Activated CD8-positive, alpha-beta memory T cell treated with anti-CD3 and anti-CD28 coated beads, Interleukin-2, amount 10 ng/mL, durations not matched to agents 7 days and 5 days (primary cell): ENCODE measurements around the gene SYT8. TPM values are rescaled to one million over a fixed set of nuclear protein-coding genes. Genes with fewer than 3 reads are reported as not detected.

ENCODE experiments used
- ATAC-seq: fragments of 150-1000 bp; cut with Tn5 transposase; one replicate; pipeline ENCODE4 v1.10.0; 2021; ENCODE audit warnings: moderate library complexity
- CTCF ChIA-PET: fragments of 350-600 bp; sonication (Branson Sonifier 250); formaldehyde crosslinking; loops from one replicate; lab custom pipeline; 2021; ENCODE audit warnings: antibody characterized with exemption; lab: Charles Lee
- DNase-seq: peaks from one replicate; pipeline ENCODE4 v3.0.0-alpha.2; 2020
- H3K27ac Mint-ChIP-seq: one replicate; pipeline ENCODE4 v1.8.0; 2021; ENCODE audit warnings: mild to moderate bottlenecking, mixed read lengths
- H3K27me3 Mint-ChIP-seq: one replicate; pipeline ENCODE4 v1.8.0; 2021; ENCODE audit warnings: mixed read lengths
- H3K36me3 Mint-ChIP-seq: one replicate; pipeline ENCODE4 v1.8.0; 2021; ENCODE audit warnings: mild to moderate bottlenecking, mixed read lengths
- H3K4me1 Mint-ChIP-seq: one replicate; pipeline ENCODE4 v1.8.0; 2021; ENCODE audit warnings: mixed read lengths
- H3K4me3 Mint-ChIP-seq: one replicate; pipeline ENCODE4 v1.8.0; 2021; ENCODE audit warnings: mild to moderate bottlenecking, moderate library complexity, mixed read lengths
- H3K9me3 Mint-ChIP-seq: one replicate; pipeline ENCODE4 v1.8.0; 2022; ENCODE audit warnings: low read depth, mixed read lengths
- total RNA-seq, 2 experiments: library from RNA; stranded (reverse); gene quantifications; one replicate each; pipeline ENCODE4 v1.2.3, GENCODE V29; 2021

SYT8 gene
- total RNA-seq, 2 experiments from 2014 or later: not detected

DNA sequence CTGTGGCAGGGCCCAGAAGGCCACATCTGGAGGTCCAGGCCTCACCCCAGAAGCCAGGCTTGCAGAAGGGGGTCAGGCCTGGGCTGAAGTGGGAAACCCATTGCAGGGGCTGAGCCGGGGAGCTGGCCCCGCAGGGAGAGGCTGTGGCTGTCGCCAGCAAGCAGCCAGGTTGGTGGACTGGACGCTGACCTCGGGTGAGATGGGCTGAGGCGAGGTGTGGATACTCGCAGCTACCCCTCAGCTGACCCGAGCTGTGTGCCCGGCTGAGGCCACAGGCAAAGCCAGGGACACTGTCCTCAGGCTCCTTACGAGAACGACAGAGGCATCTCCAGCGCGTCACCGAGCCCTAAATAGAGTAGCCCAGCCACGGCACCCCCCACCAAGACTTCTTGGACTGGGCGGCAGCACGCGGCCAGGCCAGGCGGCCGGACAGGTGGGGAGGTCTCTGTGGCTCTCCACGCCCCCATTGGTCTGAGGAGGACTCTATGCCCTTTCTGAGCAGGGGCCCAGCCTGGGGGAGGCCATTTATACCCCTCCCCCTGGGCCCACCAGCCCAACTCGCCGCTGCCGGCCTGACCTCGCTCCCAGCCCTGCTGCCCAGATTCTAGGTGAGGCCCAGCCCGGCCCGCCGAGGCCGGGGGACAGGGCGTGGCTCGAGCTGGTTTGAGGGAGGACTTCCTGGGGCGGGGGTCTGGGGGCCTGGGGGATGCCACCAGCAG, 3.8 kb downstream of the SYT8 start, which contains the start of gene TNNI2:
Gene TNNI2, plus strand, starts transcription at position 556 of the 719 bp plus-strand sequence. CDS start 716 bp downstream, outside the sequence.
- no peaks in the 10 kb centered on the region for H3K9me3 Mint-ChIP-seq
- DNase-seq (no peak), ATAC-seq (no peak)
- no peaks in the 10 kb centered on the region for H3K27me3 Mint-ChIP-seq
- no peaks in the 10 kb centered on the region for H3K36me3 Mint-ChIP-seq
- no peak within 1 kb of the TSS for H3K4me3 Mint-ChIP-seq
- peak within 1 kb of the TSS; percentile 68 for H3K27ac Mint-ChIP-seq
- peaks cover 14% of the 10 kb centered on the region for H3K4me1 Mint-ChIP-seq
- CTCF ChIA-PET: interaction anchor here (0.7 to 2.1 kb wide), 11 partner anchors 12 to 313 kb away, joined by 3 to 13 read pairs (median 7); partner anchors contain the start of gene TNNT3

DNA sequence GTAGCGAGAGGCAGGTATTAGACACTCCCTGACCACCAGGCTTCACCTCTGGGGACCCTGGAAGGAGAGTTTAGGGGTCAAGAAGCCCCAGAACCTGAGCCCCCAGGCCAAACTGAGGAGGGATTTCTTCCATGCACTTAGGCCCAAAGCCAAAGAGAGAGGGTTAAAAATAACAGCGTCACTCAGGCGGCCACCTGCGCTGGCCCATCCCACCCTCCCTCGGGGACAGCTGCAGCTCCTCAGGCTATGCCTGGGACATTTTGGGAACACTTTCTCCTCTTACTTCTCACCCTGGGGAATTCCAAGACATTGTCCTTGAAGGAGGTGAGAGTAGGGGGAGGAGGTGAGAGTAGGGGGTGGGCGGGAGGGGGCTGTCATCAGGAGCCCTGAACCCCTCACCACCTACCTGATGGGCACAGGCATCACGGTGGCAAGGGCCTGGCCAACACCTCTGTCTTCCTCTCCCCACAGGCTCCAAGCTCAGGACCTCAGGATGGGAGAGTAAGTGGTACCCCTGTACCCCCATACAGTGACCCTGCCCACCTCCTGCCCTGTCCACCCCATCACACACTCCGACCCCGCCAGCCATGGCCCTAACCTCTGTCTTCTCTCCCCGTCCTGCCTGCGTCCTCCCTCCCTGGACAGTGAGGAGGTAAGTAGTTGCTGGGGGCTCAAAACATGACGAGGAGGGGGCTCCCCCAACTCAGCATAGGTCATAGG, 4.6 kb downstream of the SYT8 start:
- H3K27ac Mint-ChIP-seq: peak overlapping the region; percentile 68
- CTCF ChIA-PET: interaction anchor here (0.7 to 2.1 kb wide), 12 partner anchors 11 to 312 kb away, joined by 3 to 13 read pairs (median 6); partner anchors contain the start of gene TNNT3
- ATAC-seq (no peak), DNase-seq (no peak)
- no peak overlapping the region for H3K4me3 Mint-ChIP-seq
- no peaks in the 10 kb centered on the region for H3K27me3 Mint-ChIP-seq
- no peaks in the 10 kb centered on the region for H3K36me3 Mint-ChIP-seq
- no peaks in the 10 kb centered on the region for H3K9me3 Mint-ChIP-seq
- H3K4me1 Mint-ChIP-seq: peaks cover 21% of the 10 kb centered on the region

GRCh38 chr11:1839924-1840779, 5.4 kb downstream of the SYT8 start:
- Mint-ChIP-seq H3K36me3 (no peaks in the 10 kb centered on the region), H3K4me1 (peaks cover 29% of the 10 kb centered on the region), H3K4me3 (no peak overlapping the region), H3K9me3 (no peaks in the 10 kb centered on the region), H3K27me3 (no peaks in the 10 kb centered on the region), H3K27ac (peak overlapping the region; percentile 68)
- DNase-seq: peak; percentile 65
- CTCF ChIA-PET: interaction anchor here (0.6 to 2.1 kb wide), 9 partner anchors 10 to 624 kb away, joined by 3 to 13 read pairs (median 4); no protein-coding TSS in a partner anchor
- ATAC-seq: peak; percentile 6

DNA sequence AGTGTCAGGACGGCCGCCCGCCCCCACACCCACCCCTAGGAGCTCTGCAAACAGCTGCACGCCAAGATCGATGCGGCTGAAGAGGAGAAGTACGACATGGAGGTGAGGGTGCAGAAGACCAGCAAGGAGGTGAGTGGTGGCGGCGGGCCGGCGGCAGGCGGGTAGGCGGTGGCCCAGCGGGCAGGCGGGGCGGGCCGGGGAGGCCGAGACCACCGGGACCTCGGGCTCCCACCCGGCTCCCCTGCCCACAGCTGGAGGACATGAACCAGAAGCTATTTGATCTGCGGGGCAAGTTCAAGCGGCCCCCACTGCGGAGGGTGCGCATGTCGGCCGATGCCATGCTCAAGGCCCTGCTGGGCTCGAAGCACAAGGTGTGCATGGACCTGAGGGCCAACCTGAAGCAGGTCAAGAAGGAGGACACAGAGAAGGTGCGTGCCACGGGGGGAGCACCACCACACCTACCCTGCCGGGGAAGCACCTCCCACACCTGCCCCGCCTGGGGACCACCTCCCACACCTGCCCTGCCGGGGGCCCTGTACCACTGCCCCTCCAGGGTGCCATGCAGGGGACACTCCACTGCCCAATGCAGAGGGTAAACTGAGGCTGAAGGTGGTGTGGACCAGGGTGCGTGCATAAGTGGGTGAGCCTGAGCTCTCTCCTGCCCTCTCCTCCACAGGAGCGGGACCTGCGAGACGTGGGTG, 6.1 kb downstream of the SYT8 start:
- H3K9me3 Mint-ChIP-seq: no peaks in the 10 kb centered on the region
- H3K36me3 Mint-ChIP-seq: no peaks in the 10 kb centered on the region
- H3K4me3 Mint-ChIP-seq: no peak overlapping the region
- H3K27ac Mint-ChIP-seq: no peak overlapping the region
- H3K27me3 Mint-ChIP-seq: no peaks in the 10 kb centered on the region
- DNase-seq: no peak
- no peak for ATAC-seq
- CTCF ChIA-PET: interaction anchor here (0.6 to 2.0 kb wide), 6 partner anchors 10 to 625 kb away, joined by 3 to 11 read pairs (median 4); no protein-coding TSS in a partner anchor
- peaks cover 37% of the 10 kb centered on the region for H3K4me1 Mint-ChIP-seq

- no peaks in the 10 kb centered on the region for H3K36me3 Mint-ChIP-seq
- DNase-seq (no peak), ATAC-seq (no peak)
- no peaks in the 10 kb centered on the region for H3K9me3 Mint-ChIP-seq
- H3K27me3 Mint-ChIP-seq: no peaks in the 10 kb centered on the region
- no peak overlapping the region for H3K27ac Mint-ChIP-seq
- CTCF ChIA-PET: interaction anchor here (1.1 to 2.0 kb wide), 5 partner anchors 9 to 315 kb away, joined by 3 to 11 read pairs (median 3); no protein-coding TSS in a partner anchor
- peaks cover 42% of the 10 kb centered on the region for H3K4me1 Mint-ChIP-seq
- H3K4me3 Mint-ChIP-seq: no peak overlapping the region
Measured at GRCh38 chr11:1841511-1842148, 6.8 kb downstream of the SYT8 start.

GRCh38 chr11:1842149-1843097, 7.6 kb downstream of the SYT8 start:
- no peak overlapping the region for H3K27ac Mint-ChIP-seq
- H3K9me3 Mint-ChIP-seq: no peaks in the 10 kb centered on the region
- peaks cover 44% of the 10 kb centered on the region for H3K4me1 Mint-ChIP-seq
- H3K27me3 Mint-ChIP-seq: no peaks in the 10 kb centered on the region
- CTCF ChIA-PET: interaction anchor here (1.0 to 2.0 kb wide), 5 partner anchors 10 to 190 kb away, joined by 3 to 11 read pairs (median 5); no protein-coding TSS in a partner anchor
- DNase-seq (no peak), ATAC-seq (no peak)
- H3K4me3 Mint-ChIP-seq: no peak overlapping the region
- H3K36me3 Mint-ChIP-seq: no peaks in the 10 kb centered on the region

DNA sequence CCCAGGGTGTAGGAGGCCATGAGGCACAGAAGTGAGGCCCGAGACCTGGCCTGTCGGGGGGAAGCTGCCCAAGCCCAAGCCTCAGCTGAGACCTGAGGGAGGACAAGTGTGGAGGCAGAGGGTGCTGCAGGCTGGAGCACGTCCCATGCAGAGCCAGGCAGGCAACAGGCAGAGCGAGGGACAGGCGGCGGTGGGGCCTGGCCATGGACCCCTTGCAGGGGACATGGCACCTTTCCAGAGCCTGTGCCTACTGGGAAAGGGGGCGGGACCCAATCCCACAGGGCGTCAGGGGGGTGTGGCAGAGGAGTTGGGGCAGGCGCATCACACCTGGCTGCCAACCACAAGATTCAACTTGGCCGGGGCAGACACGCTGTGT, 8.3 kb downstream of the SYT8 start:
- CTCF ChIA-PET: interaction anchor here (1.0 to 1.5 kb wide), 3 partner anchors 10 to 149 kb away, joined by 4 to 5 read pairs (median 5); no protein-coding TSS in a partner anchor
- Mint-ChIP-seq H3K27ac (no peak overlapping the region), H3K27me3 (no peaks in the 10 kb centered on the region), H3K9me3 (no peaks in the 10 kb centered on the region), H3K4me3 (no peak overlapping the region), H3K4me1 (peaks cover 44% of the 10 kb centered on the region), H3K36me3 (no peaks in the 10 kb centered on the region)
- ATAC-seq (no peak), DNase-seq (no peak)

GRCh38 chr11:1843796-1844195, 9.0 kb downstream of the SYT8 start:
- peaks cover 44% of the 10 kb centered on the region for H3K4me1 Mint-ChIP-seq
- H3K36me3 Mint-ChIP-seq: no peaks in the 10 kb centered on the region
- no peak overlapping the region for H3K4me3 Mint-ChIP-seq
- H3K27me3 Mint-ChIP-seq: no peaks in the 10 kb centered on the region
- ATAC-seq: no peak
- no peaks in the 10 kb centered on the region for H3K9me3 Mint-ChIP-seq
- no peak for DNase-seq
- CTCF ChIA-PET: interaction anchor here (1.3 to 1.5 kb wide), 2 partner anchors 11 to 150 kb away, joined by 4 to 5 read pairs; no protein-coding TSS in a partner anchor
- H3K27ac Mint-ChIP-seq: peak overlapping the region; percentile 90

- ATAC-seq: peak; percentile 79
- Mint-ChIP-seq H3K27ac (peak overlapping the region; percentile 90), H3K27me3 (no peaks in the 10 kb centered on the region), H3K4me3 (peak overlapping the region; percentile 51), H3K4me1 (peaks cover 48% of the 10 kb centered on the region), H3K9me3 (no peaks in the 10 kb centered on the region), H3K36me3 (no peaks in the 10 kb centered on the region)
- DNase-seq: peak; percentile 75
- CTCF ChIA-PET: interaction anchor here (1.3 to 1.5 kb wide), 2 partner anchors 12 to 151 kb away, joined by 4 to 5 read pairs; no protein-coding TSS in a partner anchor
Measured at GRCh38 chr11:1844221-1845094, 9.7 kb downstream of the SYT8 start.

DNA sequence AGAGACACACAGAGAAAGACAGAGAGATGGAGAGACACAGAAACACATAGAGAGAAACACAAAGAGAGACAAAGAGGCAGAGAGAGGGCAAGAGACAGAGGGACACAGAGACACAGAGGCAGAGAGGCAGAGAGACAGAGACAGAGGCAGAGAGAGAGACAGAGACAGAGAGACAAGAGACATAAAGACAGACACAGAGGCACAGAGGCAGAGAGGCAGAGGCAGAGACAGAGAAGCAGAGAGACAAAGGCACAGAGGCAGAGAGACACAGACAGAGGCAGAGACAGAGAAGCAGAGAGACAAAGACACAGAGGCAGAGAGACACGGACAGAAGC, 10.3 kb downstream of the SYT8 start:
- peaks cover 48% of the 10 kb centered on the region for H3K4me1 Mint-ChIP-seq
- H3K27me3 Mint-ChIP-seq: no peaks in the 10 kb centered on the region
- CTCF ChIA-PET: interaction anchor here (1.0 to 1.9 kb wide), 4 partner anchors 9 to 193 kb away, joined by 3 to 7 read pairs (median 3); no protein-coding TSS in a partner anchor
- DNase-seq (no peak), ATAC-seq (no peak)
- peak overlapping the region; percentile 51 for H3K4me3 Mint-ChIP-seq
- no peaks in the 10 kb centered on the region for H3K36me3 Mint-ChIP-seq
- H3K27ac Mint-ChIP-seq: peak overlapping the region; percentile 90
- no peaks in the 10 kb centered on the region for H3K9me3 Mint-ChIP-seq
